T-helper 2 cell treated with Interferon-gamma antibody and Interleukin-4, amounts not matched to agents 5 μg/mL and 100 μg/mL, for 36 hours (primary cell): ENCODE data around the gene BPIFB4.
"Not testable (repeated sequence)": the region's sequence is repeated elsewhere in the genome, so short reads cannot be mapped to it uniquely, and the experiment has no call there.

Source experiments
- DNase-seq: peaks from one replicate; pipeline ENCODE4 v3.0.0; 2021; ENCODE audit warnings: low spot score
- H3K27ac Mint-ChIP-seq: one replicate; pipeline ENCODE4 v1.8.0; 2021; ENCODE audit warnings: mild to moderate bottlenecking, mixed read lengths
- H3K27me3 Mint-ChIP-seq: one replicate; pipeline ENCODE4 v1.8.0; 2021; ENCODE audit warnings: low read depth, mixed read lengths
- H3K36me3 Mint-ChIP-seq: one replicate; pipeline ENCODE4 v1.8.0; 2021; ENCODE audit warnings: low read depth, mixed read lengths
- H3K4me1 Mint-ChIP-seq: one replicate; pipeline ENCODE4 v1.8.0; 2021; ENCODE audit warnings: low read depth, mixed read lengths
- H3K4me3 Mint-ChIP-seq: one replicate; pipeline ENCODE4 v1.8.0; 2022; ENCODE audit warnings: mild to moderate bottlenecking, moderate library complexity, mixed read lengths
- H3K9me3 Mint-ChIP-seq: one replicate; pipeline ENCODE4 v1.8.0; 2021; ENCODE audit warnings: mixed read lengths

BPIFB4 gene

DNA sequence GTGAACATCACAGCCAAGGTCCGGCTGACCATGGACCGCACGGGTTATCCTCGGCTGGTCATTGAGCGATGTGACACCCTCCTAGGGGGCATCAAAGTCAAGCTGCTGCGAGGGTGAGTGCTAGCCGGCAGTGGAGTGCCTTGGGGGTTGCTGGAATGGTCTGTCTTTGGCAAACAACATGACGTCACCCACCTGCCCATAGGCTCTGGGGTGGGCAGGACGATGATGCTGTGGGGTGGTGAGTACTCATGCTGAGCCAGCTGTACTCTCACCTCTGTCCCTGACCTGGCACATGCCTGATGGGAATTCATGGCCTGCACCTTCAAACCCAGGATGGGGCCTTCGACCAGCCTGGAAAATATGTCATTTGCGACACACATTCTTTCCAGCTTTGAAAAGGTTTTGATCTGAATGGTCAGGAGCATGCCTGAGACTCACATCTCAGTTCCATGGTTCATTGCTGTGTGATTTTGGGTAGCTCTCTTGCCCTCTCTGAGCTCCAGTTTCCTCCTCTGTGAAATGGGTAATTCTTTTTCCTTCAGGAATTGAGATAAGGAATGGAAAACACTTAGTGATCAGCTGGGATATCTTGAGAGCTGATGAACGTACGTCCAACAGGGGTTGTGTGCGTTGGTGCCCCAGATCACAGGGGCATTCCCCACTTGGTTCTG lies 6.7 kb downstream of the BPIFB4 start:
- Mint-ChIP-seq H3K27ac (no peak overlapping the region), H3K27me3 (no peaks in the 10 kb centered on the region), H3K9me3 (no peaks in the 10 kb centered on the region), H3K36me3 (no peaks in the 10 kb centered on the region), H3K4me3 (no peak overlapping the region), H3K4me1 (no peaks in the 10 kb centered on the region)
- no peak for DNase-seq

DNA sequence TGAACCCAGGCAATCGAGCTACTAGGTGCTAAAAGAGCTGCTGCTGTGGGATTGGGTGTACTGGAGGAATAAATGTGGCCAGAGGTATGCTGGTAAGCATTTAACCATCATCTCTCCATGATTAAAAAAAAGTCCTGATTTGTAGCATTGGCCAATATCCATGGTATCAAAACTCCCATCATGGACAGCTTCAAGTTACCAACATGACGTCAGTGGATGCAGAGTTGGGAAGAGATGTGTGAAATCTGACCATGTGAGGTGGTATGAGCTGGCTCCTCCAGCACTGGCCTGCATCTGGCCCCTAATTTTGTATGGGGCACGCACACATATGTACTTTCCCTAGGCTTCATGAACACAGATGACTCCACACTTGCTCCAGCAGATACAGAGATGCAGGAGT lies 11.7 kb downstream of the BPIFB4 start:
- Mint-ChIP-seq H3K4me1 (no peaks in the 10 kb centered on the region), H3K36me3 (no peaks in the 10 kb centered on the region), H3K27ac (no peak overlapping the region), H3K9me3 (no peaks in the 10 kb centered on the region), H3K27me3 (no peaks in the 10 kb centered on the region), H3K4me3 (no peak overlapping the region)
- DNase-seq: no peak

- H3K27ac Mint-ChIP-seq: no peak overlapping the region
- no peak overlapping the region for H3K4me3 Mint-ChIP-seq
- no peak for DNase-seq
- no peaks in the 10 kb centered on the region for H3K27me3 Mint-ChIP-seq
- H3K36me3 Mint-ChIP-seq: no peaks in the 10 kb centered on the region
- H3K9me3 Mint-ChIP-seq: no peaks in the 10 kb centered on the region
- no peaks in the 10 kb centered on the region for H3K4me1 Mint-ChIP-seq
Measured at GRCh38 chr20:33091693-33092092, 12.2 kb downstream of the BPIFB4 start.

- Mint-ChIP-seq H3K36me3 (no peaks in the 10 kb centered on the region), H3K4me1 (no peaks in the 10 kb centered on the region)
Measured at GRCh38 chr20:33092361-33092760, 12.9 kb downstream of the BPIFB4 start.

GRCh38 chr20:33093074-33093473 lies 13.6 kb downstream of the BPIFB4 start:
- H3K4me3 Mint-ChIP-seq: no peak overlapping the region
- H3K9me3 Mint-ChIP-seq: no peaks in the 10 kb centered on the region
- no peak overlapping the region for H3K27ac Mint-ChIP-seq
- H3K27me3 Mint-ChIP-seq: no peaks in the 10 kb centered on the region
- DNase-seq: no peak
- H3K4me1 Mint-ChIP-seq: no peaks in the 10 kb centered on the region
- H3K36me3 Mint-ChIP-seq: no peaks in the 10 kb centered on the region

More at GRCh38 chr20:33092361-33092760, 12.9 kb downstream of the BPIFB4 start:
- no peak overlapping the region for H3K27ac Mint-ChIP-seq
- H3K9me3 Mint-ChIP-seq: no peaks in the 10 kb centered on the region
- no peaks in the 10 kb centered on the region for H3K27me3 Mint-ChIP-seq
- DNase-seq: no peak
- no peak overlapping the region for H3K4me3 Mint-ChIP-seq

DNA sequence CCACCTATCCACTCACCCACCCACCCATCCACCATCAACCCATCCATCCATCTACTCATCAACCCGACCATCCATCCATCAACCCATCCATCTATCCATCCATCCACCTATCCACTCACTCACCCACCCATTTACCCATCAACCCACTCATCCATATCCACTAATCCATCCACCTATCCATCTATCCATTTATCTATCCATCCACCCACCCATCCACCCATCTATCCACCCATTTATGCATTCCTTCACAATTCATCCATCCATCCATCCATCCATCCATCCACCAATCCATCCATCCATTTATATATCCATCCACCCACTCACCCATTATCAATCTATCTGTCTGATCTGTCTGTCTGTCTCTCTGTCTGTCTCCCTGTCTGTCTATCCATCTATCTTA lies 14.1 kb downstream of the BPIFB4 start:
- no peak overlapping the region for H3K4me3 Mint-ChIP-seq
- no peak for DNase-seq
- no peaks in the 10 kb centered on the region for H3K4me1 Mint-ChIP-seq
- no peaks in the 10 kb centered on the region for H3K9me3 Mint-ChIP-seq
- H3K27ac Mint-ChIP-seq: no peak overlapping the region
- H3K36me3 Mint-ChIP-seq: no peaks in the 10 kb centered on the region
- H3K27me3 Mint-ChIP-seq: no peaks in the 10 kb centered on the region

GRCh38 chr20:33095249-33095648 lies 15.8 kb downstream of the BPIFB4 start:
- no peaks in the 10 kb centered on the region for H3K36me3 Mint-ChIP-seq
- H3K4me3 Mint-ChIP-seq: no peak overlapping the region
- no peaks in the 10 kb centered on the region for H3K9me3 Mint-ChIP-seq
- no peak overlapping the region for H3K27ac Mint-ChIP-seq
- no peaks in the 10 kb centered on the region for H3K4me1 Mint-ChIP-seq
- H3K27me3 Mint-ChIP-seq: no peaks in the 10 kb centered on the region
- DNase-seq: no peak

GRCh38 chr20:33095902-33096584 lies 16.6 kb downstream of the BPIFB4 start:
- not testable (repeated sequence) for H3K4me3 Mint-ChIP-seq, H3K27ac Mint-ChIP-seq, DNase-seq, H3K27me3 Mint-ChIP-seq, H3K4me1 Mint-ChIP-seq, H3K36me3 Mint-ChIP-seq, H3K9me3 Mint-ChIP-seq

- no peak for DNase-seq
- Mint-ChIP-seq H3K27me3 (no peaks in the 10 kb centered on the region), H3K4me3 (no peak overlapping the region), H3K4me1 (no peaks in the 10 kb centered on the region), H3K27ac (no peak overlapping the region), H3K36me3 (no peaks in the 10 kb centered on the region), H3K9me3 (no peaks in the 10 kb centered on the region)
Measured at GRCh38 chr20:33097001-33097400, 17.6 kb downstream of the BPIFB4 start.

DNA sequence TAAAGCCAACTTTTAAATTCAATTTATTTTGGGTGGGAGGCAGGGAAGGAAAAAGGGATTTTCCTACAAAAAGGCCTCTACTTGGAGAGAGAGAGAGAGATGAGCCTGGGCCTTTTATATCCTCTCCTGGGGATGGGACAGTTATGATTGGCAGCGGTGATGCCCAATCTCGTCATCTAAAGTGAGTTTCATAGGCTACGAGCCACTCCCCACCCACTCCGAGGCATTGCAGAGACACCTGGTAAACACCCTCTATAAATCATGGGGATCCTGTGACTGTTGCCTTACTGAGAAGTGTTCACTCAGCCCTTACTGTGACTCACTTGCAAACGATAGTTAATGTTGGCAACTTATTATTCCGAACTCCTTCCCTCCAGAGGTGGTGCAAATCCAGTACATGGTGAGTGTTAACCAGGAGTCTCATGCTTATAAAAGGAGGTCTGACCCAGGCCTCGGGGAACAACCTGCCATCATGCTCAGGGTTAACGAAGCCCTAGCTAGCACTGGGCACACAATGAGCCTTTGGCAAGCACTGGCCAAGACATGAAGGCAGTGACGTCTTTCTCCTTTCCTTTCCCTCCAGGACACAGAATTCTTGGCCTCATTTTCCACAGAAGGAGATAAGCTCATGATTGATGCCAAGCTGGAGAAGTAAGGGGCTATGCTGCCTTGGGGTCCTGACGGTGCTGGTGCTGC lies 20.5 kb downstream of the BPIFB4 start:
- H3K27ac Mint-ChIP-seq: no peak overlapping the region
- H3K4me1 Mint-ChIP-seq: no peaks in the 10 kb centered on the region
- DNase-seq: no peak
- H3K36me3 Mint-ChIP-seq: no peaks in the 10 kb centered on the region
- H3K27me3 Mint-ChIP-seq: no peaks in the 10 kb centered on the region
- no peak overlapping the region for H3K4me3 Mint-ChIP-seq
- H3K9me3 Mint-ChIP-seq: no peaks in the 10 kb centered on the region

DNA sequence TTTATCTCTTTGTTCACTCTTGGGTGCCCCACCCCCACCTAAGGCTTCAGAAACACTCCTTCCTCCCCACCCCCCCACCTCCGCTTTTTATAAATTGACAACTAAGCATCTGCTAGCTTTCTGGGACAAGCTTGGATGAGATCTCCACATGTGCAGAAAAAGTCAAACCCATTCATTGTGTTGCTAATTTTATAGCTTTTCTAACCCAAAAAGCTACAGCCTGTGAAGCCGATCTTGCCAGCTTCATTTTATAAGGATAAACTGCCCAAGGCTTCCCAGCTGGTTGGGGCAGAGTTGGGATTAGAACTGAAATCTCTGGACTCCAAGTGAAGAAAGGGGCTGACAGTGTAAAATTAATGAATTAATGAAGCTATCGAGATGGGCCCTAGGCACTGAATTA lies 24.1 kb downstream of the BPIFB4 start:
- no peaks in the 10 kb centered on the region for H3K4me1 Mint-ChIP-seq
- no peaks in the 10 kb centered on the region for H3K36me3 Mint-ChIP-seq
- no peak overlapping the region for H3K4me3 Mint-ChIP-seq
- no peak for DNase-seq
- no peaks in the 10 kb centered on the region for H3K9me3 Mint-ChIP-seq
- peaks cover 2% of the 10 kb centered on the region for H3K27me3 Mint-ChIP-seq
- H3K27ac Mint-ChIP-seq: no peak overlapping the region

- H3K27ac Mint-ChIP-seq: no peak overlapping the region
- H3K4me1 Mint-ChIP-seq: no peaks in the 10 kb centered on the region
- no peaks in the 10 kb centered on the region for H3K9me3 Mint-ChIP-seq
- no peaks in the 10 kb centered on the region for H3K36me3 Mint-ChIP-seq
- DNase-seq: no peak
- no peak overlapping the region for H3K4me3 Mint-ChIP-seq
- H3K27me3 Mint-ChIP-seq: peaks cover 2% of the 10 kb centered on the region
Measured at GRCh38 chr20:33104336-33104735, 24.9 kb downstream of the BPIFB4 start.

GRCh38 chr20:33105316-33105924 lies 26.0 kb downstream of the BPIFB4 start:
- no peaks in the 10 kb centered on the region for H3K36me3 Mint-ChIP-seq
- no peak overlapping the region for H3K27ac Mint-ChIP-seq
- H3K4me3 Mint-ChIP-seq: no peak overlapping the region
- no peaks in the 10 kb centered on the region for H3K4me1 Mint-ChIP-seq
- no peaks in the 10 kb centered on the region for H3K9me3 Mint-ChIP-seq
- no peak for DNase-seq
- peaks cover 2% of the 10 kb centered on the region for H3K27me3 Mint-ChIP-seq

GRCh38 chr20:33106058-33106620 lies 26.7 kb downstream of the BPIFB4 start:
- H3K4me3 Mint-ChIP-seq, DNase-seq, H3K36me3 Mint-ChIP-seq, H3K4me1 Mint-ChIP-seq, H3K9me3 Mint-ChIP-seq, H3K27ac Mint-ChIP-seq, H3K27me3 Mint-ChIP-seq: not testable (repeated sequence)
